NCI-H2081 treated with DMSO at 0.1 percent for 48 hours (cell line): ENCODE data around the gene E2F4.

Experiments
- DNase-seq: peaks from one replicate; lab custom pipeline; 2025; lab: John Stamatoyannopoulos, UW

The E2F4 gene

DNA sequence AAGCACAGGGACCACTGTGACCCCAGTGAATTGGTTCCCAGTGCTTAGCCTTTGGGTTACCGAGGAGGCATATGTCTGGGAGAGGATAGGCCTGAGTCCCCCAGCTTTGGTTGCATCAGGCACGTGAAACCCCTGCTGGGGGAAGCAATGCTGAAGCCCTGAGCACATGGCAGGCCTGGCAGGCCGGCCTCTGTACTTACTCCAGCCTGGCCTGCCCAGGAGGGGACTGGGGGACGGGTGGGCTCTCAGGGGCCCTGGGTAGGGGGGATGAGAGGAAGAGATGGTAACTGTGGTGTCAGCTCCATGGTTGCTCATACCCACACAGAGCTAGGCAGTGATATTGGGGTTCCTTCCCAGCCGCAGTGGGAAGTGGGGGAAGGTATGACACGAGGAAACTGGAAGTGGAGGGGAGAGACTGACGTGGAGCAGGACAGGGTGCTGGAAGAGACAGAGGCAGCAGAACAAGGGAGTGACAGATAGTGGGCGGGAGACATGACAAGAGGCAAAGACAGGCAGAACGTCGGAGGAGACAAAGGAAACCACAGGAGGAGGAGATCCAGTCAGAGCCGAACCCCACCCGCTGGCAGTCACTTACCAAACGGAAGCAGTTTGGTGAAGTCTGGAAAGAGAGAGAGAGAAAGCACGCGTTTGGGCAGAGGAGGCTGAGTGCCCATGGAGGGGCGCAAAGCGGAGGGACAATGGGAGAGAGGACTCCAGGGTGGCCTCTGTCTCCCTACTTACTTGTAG, 44.0 kb downstream of the E2F4 start:
- no peak for DNase-seq

GRCh38 chr16:67236563-67237395, 44.8 kb downstream of the E2F4 start:
- DNase-seq, result no peak

DNA sequence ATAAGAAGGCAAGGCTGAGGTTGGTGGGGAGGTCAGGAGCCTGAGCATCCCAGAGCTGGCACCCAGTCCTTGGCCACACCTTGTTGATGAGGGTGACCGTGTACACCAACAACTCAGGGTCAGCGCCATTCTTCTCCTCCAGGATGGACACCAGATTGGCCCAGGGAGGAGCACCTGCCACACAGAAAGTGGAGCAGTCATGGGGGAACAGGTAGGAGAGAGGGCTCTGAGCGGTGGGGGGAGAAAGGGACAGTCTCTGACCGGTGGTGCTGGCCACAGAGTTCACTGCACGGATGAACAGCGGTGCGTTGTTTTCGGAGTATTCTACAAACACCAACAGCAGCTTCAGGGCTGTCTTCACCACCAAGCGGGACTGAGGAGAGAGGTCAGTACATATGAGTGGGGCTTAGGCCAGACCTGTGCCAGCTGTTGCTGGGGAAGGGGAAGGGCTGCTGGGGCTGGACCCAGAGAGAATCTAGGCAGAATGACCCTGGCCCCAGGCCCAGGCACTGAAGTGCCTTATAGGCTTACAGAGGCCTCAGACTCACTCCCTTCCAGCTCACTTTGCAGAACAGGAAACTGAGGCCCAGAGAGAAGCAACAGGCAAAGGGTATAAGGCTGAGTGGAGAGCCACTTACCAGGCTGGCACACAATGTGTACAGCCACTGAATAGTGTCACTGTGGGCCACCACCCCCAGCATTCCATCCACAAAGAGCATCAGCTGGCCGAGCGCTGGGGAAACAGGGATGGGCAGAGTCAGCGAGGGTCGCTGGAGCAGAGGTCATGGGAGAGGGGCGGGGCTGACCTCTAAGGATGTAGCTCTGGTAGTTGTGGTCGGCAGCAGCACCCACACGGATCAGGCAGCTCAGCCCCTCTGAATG, 45.7 kb downstream of the E2F4 start:
- DNase-seq, result no peak

GRCh38 chr16:67238278-67238575, 46.3 kb downstream of the E2F4 start:
- no peak for DNase-seq

DNA sequence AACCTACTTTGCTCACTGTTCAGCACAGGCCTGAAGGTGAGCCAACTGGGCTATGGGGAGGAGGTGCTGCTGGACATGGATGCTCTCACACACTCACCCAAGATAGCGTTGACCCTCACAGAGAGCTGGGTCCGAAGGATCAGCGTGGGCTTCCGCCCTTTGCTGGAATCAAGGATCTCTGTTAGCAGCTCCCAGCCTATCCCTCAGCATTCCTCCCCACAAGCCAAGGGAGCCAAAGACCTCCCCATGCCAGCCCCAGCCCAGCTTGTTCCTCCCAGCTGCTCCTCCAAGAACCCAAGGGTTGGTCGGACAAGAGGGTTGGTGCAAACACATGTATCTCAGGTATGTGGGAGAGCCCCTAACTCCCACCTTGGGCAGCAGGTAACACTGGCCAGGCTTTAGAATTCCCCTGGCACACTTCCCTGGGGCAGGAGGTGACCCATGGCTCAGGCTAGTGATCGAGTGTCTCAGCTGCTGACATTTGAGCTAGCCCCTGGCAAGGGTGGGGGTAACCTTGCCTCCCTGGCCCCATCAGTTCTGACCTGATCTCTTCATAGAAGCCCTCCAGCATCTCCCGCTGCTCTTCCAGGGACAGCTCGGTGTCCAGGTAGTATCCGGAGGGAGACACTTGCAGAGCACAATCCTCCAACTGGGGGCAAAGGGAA, 47.0 kb downstream of the E2F4 start:
- no peak for DNase-seq

- DNase-seq, result no peak
These were observed 48.6 kb downstream of the E2F4 start for GRCh38 chr16:67240506-67240905.

DNA sequence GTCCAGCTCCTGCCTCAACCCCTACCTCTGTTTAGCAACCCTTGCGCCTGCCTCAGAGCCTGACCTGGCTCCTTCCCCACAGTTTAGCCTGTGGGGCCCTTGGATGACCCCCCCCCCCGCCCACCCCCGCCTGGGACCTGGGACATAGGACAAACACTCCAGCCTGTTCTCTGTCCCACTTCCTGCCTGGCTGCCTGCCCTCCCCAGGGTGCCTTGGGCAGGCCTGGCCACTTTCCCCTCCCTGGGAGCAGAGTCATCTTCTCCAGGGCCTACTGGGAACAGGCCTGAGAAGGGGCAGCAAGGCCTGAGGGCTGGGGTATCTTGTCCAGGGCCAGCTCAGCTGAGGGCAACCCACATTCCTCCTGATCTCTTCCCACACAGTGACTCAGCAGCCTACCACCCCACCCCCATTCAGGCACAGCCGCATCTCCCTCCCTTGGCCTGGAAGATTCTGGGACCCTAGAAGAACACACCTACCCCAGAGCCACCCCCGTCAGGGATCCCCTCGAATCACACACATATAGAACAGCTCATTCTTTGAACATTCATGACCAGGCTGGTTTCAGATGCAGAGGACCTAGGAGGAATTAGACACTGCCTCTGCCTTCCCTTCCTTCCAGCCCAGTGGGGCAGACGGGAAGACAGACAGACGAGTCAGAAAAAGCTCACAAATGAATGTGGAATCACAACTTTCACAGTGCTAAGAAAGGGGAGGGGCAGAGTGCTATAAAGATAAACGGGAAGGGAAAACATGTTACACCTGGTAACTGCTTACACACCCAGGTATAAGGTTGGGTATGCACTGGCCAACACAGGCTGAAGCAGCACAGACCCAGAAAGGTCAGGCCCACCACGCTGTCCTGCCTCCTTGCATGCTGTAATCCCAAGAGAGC, 49.3 kb downstream of the E2F4 start:
- no peak for DNase-seq

- no peak for DNase-seq
These were observed 50.3 kb downstream of the E2F4 start for GRCh38 chr16:67242138-67242730.

- DNase-seq, result no peak
These were observed 51.5 kb downstream of the E2F4 start for GRCh38 chr16:67243481-67243880.

DNA sequence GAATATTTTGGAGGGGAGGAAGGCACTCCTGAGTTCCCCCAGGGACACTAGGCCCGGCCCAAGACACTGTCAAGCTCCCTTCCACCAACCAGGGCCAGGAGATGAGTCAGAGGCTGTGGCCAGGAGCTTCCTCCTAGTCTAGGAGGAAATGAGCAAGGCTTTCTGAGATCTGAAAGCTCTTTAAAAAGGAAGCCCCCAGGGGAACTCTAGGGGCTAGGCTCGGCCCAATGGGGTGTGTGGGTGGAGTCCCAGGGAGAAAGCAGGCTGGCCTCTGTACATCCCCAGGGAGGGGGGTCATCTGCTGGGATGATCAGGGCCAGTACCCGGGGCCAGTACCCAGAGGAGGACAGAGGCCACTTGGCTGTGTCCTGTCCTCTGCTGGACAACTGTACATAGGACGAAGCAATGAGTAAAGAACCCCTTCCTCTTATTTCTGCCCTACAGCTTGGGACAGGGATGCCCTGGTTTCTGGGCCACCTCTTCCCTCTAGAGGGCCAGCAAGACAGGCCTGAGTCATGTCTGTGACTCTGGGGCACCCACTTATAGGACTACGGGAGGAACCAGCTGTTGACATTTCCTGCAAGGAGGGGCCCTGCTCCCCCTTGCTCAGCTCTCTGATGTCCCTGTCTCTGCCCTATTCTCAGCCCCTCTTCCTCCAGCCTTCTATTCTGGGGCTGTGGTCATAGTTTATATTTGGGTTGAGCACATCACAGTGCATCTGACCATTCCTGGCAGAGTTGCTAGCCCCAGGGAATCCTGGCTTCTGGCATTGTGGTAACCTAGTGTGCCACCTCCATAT, 52.6 kb downstream of the E2F4 start:
- no peak for DNase-seq

DNA sequence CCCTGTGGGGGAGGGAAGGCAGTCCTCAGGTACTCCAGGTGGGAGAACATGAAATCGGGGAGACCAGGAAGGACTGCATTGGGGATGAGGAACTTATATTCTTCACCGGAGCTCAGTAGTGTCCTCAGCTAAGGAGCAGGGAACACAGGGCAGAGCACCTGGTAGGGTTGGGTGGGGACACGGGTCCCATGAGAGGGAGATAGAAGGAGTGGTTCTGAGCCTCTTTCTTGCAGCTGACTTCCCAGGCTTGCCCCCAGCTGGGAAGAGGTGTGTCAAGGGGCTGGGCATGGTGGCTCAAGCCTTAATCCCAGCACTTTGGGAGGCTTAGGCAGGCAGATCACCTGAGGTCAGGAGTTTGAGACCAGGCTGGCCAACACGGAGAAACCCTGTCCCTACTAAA, 53.2 kb downstream of the E2F4 start:
- no peak for DNase-seq

DNA sequence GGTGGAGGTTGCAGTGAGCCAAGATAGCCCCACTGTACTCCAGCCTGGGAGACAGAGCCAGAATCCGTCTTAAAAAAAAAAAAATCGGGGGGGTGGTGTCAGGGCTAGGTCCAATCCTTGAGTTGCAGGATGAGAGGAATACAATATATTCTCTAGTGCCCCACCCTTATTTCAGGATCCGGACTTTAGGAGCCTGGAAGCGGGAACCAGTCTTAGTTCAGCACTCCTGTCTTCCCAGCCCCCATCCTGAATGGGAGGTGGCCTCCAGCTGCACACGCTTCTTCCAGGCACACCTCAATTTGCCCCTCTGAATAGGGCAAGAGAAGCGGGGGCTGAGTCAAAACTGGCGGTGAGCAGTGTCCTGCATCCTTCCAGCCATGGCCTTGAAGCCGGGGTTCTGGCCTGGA, 53.7 kb downstream of the E2F4 start:
- no peak for DNase-seq

DNA sequence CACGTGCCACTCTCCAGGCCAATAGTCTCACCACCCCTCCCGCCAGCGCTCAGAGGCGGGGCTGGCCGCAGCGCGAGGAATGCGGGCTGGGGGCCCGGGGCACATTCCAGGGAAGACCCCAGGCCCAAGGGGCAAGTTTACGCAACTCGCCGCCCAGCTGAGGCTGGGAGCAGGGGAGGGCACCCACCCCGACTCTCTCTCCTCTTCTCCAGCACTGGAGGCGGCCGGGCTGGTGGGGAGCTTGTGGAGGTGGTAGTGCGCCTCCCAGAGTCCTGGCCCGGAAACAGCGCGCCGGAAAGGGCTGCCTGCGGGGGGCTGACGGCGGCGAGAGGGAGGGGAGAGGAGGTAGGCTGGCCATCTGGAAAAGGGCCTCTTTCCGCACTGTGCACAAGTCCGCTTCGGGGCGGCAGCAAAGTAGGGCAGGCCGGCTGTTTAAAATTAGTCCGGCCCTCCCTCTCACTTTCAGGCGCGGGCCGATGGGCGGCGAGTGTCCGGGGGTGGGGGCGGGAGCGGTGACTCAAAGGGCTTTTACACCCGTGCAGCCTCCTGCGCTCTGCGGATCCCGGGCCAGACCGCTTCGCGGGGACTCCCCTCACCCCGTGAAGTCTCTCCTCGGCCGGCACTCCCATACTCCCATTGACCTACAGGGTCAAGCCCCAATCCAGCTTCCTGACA, 54.3 kb downstream of the E2F4 start:
- no peak for DNase-seq

GRCh38 chr16:67246756-67247191, 54.8 kb downstream of the E2F4 start:
- no peak for DNase-seq

DNA sequence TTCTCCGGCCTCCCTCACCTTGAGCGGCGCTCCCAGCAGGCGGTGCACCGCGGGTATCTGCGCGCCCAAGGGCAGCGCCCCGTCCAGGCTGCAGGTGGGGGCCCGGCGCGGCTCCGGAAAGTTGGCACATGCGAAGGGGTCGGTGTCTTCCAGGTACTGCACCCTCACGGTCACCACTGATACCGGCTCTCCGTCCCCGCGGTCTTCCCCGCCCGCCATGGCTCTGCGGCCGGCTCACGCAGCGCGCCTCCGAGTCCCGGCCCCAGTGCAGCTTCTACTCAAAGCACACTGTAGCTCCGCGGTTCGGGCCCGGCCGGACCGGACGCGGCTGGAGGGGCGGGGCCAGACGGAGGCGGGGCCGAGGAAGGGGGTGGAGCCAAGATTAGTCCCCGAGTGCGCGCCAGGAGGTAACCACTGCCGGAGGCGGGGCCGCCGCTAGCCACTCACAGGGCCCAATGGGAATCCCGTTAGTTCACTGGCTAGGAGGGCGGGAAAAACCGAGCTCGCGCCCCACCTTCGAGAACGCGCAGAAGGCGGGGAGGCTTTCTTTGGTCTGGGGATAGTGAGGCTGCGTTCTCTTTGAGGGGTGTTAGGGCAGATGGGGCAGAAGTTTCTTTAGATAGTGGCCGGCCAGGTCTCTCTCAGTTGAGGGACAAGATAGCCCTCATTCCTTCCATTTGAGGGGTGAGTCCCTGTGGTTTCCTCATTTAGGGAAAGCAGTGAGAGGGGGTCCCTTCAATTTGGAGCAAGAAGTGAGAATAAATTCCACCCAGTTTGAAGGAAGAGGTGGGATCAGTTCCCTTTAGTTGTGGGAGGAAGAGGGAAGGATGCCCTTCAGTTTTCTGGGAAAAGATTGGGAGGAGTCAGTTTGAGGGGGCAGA, 55.5 kb downstream of the E2F4 start, which contains the start of gene FHOD1:
TSS of gene FHOD1 (minus strand) at position 290 of the 881 bp plus-strand sequence. CDS start at position 219, 71 bp downstream.
- DNase-seq, result peak; percentile 18

- no peak for DNase-seq
These were observed 56.1 kb downstream of the E2F4 start for GRCh38 chr16:67248073-67248400.
